ENCODE data around the gene MINAR1.

Gene MINAR1

DNA sequence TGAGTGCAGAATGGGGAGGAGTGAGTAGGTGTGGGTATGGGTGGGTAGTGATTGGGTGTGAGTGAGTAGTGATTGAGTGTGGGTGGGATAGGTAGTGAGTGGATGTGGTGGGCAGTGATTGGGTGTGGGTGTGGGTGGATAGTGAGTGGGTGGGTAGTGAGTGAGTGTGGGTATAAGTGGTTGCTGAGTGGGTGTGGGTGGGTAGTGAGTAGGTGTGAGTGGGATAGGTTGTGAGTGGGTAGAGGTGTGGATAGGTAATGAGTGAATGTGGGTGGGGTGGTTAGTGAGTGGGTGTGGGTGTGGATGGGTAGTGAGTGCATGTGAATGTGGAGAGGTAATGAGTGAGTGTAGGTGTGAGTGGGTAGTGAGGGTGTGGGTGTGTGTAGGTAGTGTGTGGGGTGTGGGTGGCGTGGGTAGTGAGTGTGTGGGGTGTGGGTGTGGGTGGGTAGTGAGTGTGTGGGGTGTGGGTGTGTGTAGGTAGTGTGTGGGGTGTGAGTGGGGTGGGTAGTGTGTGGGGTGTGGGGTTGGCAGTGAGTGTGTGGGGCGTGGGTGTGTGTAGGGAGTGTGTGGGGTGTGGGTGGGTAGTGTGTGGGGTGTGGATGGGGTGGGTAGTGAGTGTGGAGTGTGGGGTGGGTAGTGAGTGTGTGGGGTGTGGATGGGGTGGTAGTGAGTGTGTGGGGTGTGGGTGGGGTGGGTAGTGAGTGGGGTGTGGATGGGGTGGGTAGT is 5.3 kb downstream of the MINAR1 start:
- Histone ChIP-seq H3K4me2 (no peak overlapping the region), H3K9ac (no peak overlapping the region), H3K27me3 (peaks cover 10 to 21% (median 14%) of the 10 kb centered on the region in 11 experiments), H3K36me3 (no peaks in the 10 kb centered on the region), H3K27ac (no peak overlapping the region), H3K4me3 (no peak overlapping the region), H4K20me1 (peaks cover 0 to 9% (median 0%) of the 10 kb centered on the region in 11 experiments; a peak in 1 of 22 replicates), H3K4me1 (no peaks in the 10 kb centered on the region), H3K9me3 (replicated peaks in 1 of 11) (peaks cover 0 to 9% (median 6%) of the 10 kb centered on the region in 11 experiments; a peak in 21 of 22 replicates)
- no peak for TF ChIP-seq Cebpa-rat (IDR thresholded peaks at IDR 0.05)

DNA sequence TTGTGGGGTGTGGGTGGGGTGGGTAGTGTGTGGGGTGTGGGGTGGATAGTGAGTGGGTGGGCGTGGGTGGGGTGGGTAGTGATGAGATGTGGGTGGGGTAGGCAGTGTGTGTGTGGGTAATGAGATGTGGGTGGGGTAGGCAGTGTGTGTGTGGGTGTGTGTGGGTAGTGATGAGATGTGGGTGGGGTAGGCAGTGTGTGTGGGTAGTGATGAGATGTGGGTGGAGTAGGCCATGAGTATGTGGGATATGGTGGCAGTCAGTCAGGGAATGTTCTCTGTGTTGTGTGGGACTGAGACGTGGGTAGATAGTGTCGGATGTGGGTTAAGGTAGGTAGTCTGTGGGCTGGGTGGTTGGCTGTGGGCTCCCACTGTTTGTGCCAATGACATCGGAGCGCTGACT is 7.1 kb downstream of the MINAR1 start:
- no peaks in the 10 kb centered on the region for H3K4me1 ChIP-seq
- no peak overlapping the region for H3K9ac ChIP-seq
- no peaks in the 10 kb centered on the region for H3K36me3 ChIP-seq
- no peak overlapping the region for H3K4me3 ChIP-seq
- H3K9me3 ChIP-seq (replicated peaks in 1 of 11) = no peaks in the 10 kb centered on the region
- no peaks in the 10 kb centered on the region; a peak in 1 of 22 replicates for H4K20me1 ChIP-seq
- no peak for TF ChIP-seq Cebpa-rat (IDR thresholded peaks at IDR 0.05)
- H3K4me2 ChIP-seq = no peak overlapping the region
- no peak overlapping the region for H3K27ac ChIP-seq
- H3K27me3 ChIP-seq = 0 out of 22 replicates have a peak, but pooled peaks cover 0 to 3% (median 0%) of the 10 kb centered on the region in 11 experiments

DNA sequence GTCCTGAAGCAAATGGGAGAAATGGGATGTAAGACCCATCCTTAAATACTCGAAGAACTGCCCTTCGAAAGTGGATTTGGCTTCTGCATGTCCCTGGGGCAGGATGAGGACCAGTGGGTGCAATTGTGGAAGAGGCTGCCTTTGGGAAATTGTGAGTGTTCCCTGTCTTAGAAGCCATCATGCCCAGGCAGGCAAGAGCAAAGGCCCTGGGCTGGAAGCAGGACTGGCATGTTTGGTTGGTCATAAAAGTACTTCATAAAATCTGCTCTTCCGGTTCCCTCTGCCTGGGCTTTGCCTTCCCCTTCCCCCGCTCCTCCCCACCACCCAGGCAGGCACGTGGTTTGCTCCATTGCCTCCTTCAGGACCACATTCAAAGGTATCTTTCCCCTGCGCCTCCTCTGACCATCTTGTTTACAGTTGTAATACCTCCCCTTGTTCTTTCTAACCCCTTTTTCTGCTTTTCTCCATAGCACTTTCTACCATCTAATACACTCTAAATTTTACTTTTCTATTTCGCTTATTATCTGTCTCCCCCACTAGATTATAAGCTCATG is 8.3 kb downstream of the MINAR1 start:
- Histone ChIP-seq H3K27me3 (no peaks in the 10 kb centered on the region), H3K4me2 (no peak overlapping the region), H3K9me3 (replicated peaks in 1 of 11) (peaks cover 2 to 5% (median 4%) of the 10 kb centered on the region in 11 experiments; a peak in 18 of 22 replicates), H4K20me1 (no peaks in the 10 kb centered on the region), H3K36me3 (no peaks in the 10 kb centered on the region), H3K4me1 (no peaks in the 10 kb centered on the region), H3K27ac (no peak overlapping the region), H3K9ac (no peak overlapping the region), H3K4me3 (no peak overlapping the region)
- TF ChIP-seq Cebpa-rat (IDR thresholded peaks at IDR 0.05) = no peak

DNA sequence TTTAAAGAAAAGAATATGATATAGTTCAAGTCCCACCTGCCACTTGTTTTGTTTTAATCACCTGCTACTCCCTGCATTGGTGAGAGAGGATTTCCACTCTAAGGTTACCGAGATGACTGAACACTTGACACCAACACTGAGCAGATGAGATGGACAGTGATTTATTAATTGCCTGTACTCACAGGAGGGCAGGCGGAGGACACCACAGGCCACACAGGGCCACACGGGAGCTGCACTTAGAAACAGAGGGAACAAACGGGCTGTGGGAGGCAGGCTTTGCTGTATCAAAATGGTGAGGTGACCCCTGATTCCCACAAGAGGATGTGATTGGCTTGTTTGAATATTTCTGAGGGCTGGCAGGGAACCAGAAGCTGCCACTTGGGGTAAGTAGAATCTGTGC is 10.8 kb downstream of the MINAR1 start:
- no peak for TF ChIP-seq Cebpa-rat (IDR thresholded peaks at IDR 0.05)
- Histone ChIP-seq H3K4me1 (no peaks in the 10 kb centered on the region), H3K9me3 (replicated peaks in 1 of 11) (peaks cover 11 to 22% (median 14%) of the 10 kb centered on the region in 11 experiments), H3K9ac (no peak overlapping the region), H3K27ac (no peak overlapping the region), H4K20me1 (no peaks in the 10 kb centered on the region), H3K27me3 (no peaks in the 10 kb centered on the region), H3K36me3 (no peaks in the 10 kb centered on the region), H3K4me2 (no peak overlapping the region), H3K4me3 (no peak overlapping the region)

DNA sequence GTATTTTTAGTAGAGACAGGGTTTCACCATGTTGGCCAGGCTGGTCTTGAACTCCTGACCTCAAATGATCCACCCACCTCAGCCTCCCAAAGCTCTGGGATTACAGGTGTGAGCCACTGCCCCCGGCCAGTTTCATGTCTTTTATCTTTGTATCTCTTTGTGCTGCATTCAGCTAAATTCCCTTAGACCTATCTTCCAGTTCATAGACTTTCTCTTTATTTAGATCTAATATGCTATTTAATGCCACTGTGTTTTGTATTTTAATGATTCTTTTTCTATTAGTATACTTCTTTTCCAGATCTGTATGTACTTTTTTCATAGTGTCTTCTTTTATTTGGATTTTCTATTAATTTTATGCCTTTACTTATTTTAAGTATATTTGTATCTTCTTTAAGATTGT is 14.9 kb downstream of the MINAR1 start:
- Histone ChIP-seq H3K4me2 (no peak overlapping the region), H3K4me3 (no peak overlapping the region), H3K36me3 (no peaks in the 10 kb centered on the region), H3K27me3 (no peaks in the 10 kb centered on the region), H3K27ac (no peak overlapping the region), H3K9ac (no peak overlapping the region), H3K9me3 (replicated peaks in 1 of 11) (peaks cover 11 to 22% (median 14%) of the 10 kb centered on the region in 11 experiments), H3K4me1 (no peaks in the 10 kb centered on the region), H4K20me1 (no peaks in the 10 kb centered on the region)
- no peak for TF ChIP-seq Cebpa-rat (IDR thresholded peaks at IDR 0.05)

DNA sequence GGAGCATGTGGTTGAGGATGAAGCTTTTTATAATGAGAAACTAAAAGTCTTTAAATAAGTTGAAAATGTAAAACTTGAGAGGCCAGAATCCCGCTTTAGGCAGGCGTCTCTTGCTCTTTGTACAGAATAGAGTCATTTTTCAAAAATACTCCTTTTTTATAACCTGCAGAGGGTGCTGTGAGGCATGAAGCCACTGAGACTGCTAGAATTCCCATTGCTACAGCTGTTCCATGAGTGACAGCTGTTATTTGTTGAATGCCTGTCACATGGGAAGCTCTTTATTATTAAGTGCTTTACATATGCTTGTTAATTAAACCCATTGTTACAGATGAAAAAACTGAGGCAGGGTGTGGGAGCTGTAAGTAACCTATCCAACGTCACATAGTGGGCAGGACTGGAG is 18.5 kb downstream of the MINAR1 start:
- H3K27me3 ChIP-seq = no peaks in the 10 kb centered on the region
- no peaks in the 10 kb centered on the region for H3K36me3 ChIP-seq
- H3K4me3 ChIP-seq = no peak overlapping the region
- peaks cover 6 to 15% (median 9%) of the 10 kb centered on the region in 11 experiments; a peak in 20 of 22 replicates for H3K9me3 ChIP-seq (replicated peaks in 1 of 11)
- H3K9ac ChIP-seq = no peak overlapping the region
- no peak overlapping the region for H3K27ac ChIP-seq
- no peak for TF ChIP-seq Cebpa-rat (IDR thresholded peaks at IDR 0.05)
- no peak overlapping the region for H3K4me2 ChIP-seq
- no peaks in the 10 kb centered on the region for H4K20me1 ChIP-seq
- no peaks in the 10 kb centered on the region for H3K4me1 ChIP-seq

GRCh38 chr15:79451361-79451999 is 19.3 kb downstream of the MINAR1 start:
- Histone ChIP-seq H3K4me1 (no peaks in the 10 kb centered on the region), H4K20me1 (no peaks in the 10 kb centered on the region), H3K36me3 (no peaks in the 10 kb centered on the region), H3K9ac (no peak overlapping the region), H3K9me3 (replicated peaks in 1 of 11) (peaks cover 5 to 10% (median 6%) of the 10 kb centered on the region in 11 experiments; a peak in 14 of 22 replicates), H3K27me3 (no peaks in the 10 kb centered on the region), H3K4me2 (no peak overlapping the region), H3K4me3 (no peak overlapping the region), H3K27ac (no peak overlapping the region)
- TF ChIP-seq Cebpa-rat (IDR thresholded peaks at IDR 0.05) = no peak

- Histone ChIP-seq H3K9ac (no peak overlapping the region), H3K27ac (no peak overlapping the region), H4K20me1 (no peaks in the 10 kb centered on the region), H3K4me1 (no peaks in the 10 kb centered on the region), H3K4me3 (no peak overlapping the region), H3K9me3 (replicated peaks in 1 of 11) (0 out of 22 replicates have a peak, but pooled peaks cover 0 to 1% (median 0%) of the 10 kb centered on the region in 11 experiments), H3K4me2 (no peak overlapping the region), H3K27me3 (no peaks in the 10 kb centered on the region), H3K36me3 (no peaks in the 10 kb centered on the region)
- TF ChIP-seq Cebpa-rat (IDR thresholded peaks at IDR 0.05) = no peak
Observed at GRCh38 chr15:79452244-79453051, 20.3 kb downstream of the MINAR1 start.

DNA sequence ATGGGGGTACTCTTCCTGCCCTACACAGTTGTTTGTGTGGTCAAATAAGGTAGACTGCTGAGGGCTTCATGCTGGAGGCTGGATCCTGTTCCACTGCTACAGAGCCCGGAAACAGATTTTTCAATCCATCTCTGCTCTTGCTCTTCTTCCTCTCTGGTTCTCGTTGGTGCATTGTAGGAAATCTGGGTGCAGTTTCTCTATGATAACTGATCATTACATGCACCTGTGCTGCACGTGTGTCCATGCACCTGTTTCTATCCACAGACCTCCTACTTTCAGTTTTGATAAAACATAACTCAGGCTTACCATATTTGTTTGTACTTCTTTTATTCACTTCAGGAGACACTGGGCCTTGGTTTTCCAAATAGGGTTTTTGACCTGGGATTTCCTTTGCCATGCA is 21.3 kb downstream of the MINAR1 start:
- no peak for TF ChIP-seq Cebpa-rat (IDR thresholded peaks at IDR 0.05)
- H3K27me3 ChIP-seq = no peaks in the 10 kb centered on the region
- no peaks in the 10 kb centered on the region for H4K20me1 ChIP-seq
- H3K27ac ChIP-seq = no peak overlapping the region
- no peaks in the 10 kb centered on the region for H3K36me3 ChIP-seq
- no peak overlapping the region for H3K4me3 ChIP-seq
- no peaks in the 10 kb centered on the region for H3K9me3 ChIP-seq (replicated peaks in 1 of 11)
- no peak overlapping the region for H3K4me2 ChIP-seq
- H3K9ac ChIP-seq = no peak overlapping the region
- H3K4me1 ChIP-seq = no peaks in the 10 kb centered on the region
